ENCODE data around the gene RUNX2.
A peak's percentile ranks its signal among the peaks of the same experiment; 100 is the strongest.

RUNX2 gene

GRCh38 chr6:45630314-45630713 is 302.2 kb downstream of the RUNX2 start:
- DNase-seq, result no peak

- DNase-seq, result no peak
These were observed 302.7 kb downstream of the RUNX2 start for GRCh38 chr6:45630801-45631200.

DNA sequence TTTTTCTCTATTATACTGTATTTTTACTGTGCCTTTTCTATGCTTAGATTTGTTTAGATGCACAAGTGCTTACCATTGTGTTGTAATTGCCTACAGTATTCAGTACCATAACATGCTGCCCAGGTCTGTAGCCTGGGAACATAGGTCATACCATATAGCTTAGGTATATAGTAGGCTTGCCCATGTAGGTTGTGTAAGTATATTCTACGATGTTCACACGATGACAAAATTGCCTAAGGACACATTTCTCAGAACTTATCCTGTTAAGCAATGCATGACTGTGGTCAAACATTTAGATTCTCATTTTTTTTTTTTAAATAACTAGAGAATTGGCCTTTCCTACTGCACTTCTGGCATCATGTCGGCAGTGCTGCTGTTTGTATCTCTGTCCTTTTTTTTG is 303.3 kb downstream of the RUNX2 start:
- DNase-seq, result no peak

GRCh38 chr6:45633272-45633908 is 305.3 kb downstream of the RUNX2 start:
- DNase-seq, result no peak

DNA sequence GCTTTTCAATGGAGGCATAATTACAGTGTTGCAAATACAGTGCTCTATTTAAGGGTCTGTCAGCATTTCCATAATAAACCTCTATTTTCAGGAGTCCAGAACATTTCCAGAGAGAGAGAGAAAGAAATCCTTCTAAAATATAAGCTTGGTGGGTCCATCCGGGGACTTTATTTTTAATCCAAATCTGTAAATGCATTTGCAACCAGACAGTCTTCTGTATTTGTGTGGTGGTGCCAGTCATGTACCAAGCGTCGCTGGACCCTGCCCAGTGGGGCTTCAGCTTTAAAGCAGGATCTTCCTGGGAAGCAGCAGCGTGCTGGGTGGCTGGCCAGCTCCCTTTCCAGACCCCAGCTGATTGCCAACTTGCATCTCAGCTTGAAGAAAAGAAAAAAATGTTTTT is 306.1 kb downstream of the RUNX2 start:
- DNase-seq, result no peak

- DNase-seq, result no peak
These were observed 307.2 kb downstream of the RUNX2 start for GRCh38 chr6:45635284-45635867.

GRCh38 chr6:45637056-45637455 is 308.9 kb downstream of the RUNX2 start:
- no peak for DNase-seq

DNA sequence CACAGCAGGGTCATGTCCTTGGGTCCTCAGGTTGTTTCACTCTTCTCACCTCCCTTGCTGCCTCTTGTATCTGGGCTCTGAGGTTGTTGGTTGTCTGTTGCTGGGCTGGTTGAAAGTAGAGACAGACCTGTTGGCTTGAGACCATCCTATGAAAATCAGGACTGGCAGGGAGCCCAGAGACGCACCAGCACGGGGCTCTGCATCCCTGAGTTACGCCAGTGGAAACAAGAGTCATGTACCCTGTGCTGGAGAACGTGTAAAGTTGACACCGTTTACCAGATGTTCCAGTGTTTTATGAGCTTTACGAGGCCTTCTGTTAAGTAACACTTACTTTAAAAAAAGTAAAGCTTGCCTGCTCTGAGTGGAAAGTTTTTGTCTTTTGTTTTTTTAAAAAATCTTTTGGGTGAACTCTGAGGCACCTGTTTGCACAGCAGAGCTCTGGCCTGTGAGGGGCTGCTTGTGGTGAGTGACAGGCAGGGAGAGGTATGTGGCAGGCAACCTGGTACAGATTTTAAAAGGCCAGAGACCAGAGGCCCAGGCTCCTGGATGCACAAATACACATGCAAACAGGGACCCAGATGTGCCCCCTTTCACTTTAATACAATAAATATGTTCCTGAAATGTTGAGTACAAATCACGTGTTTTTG is 309.6 kb downstream of the RUNX2 start:
- no peak for DNase-seq

- DNase-seq, result no peak
These were observed 312.0 kb downstream of the RUNX2 start for GRCh38 chr6:45640081-45640491.

- DNase-seq, result no peak
These were observed 312.7 kb downstream of the RUNX2 start for GRCh38 chr6:45640811-45641210.

- no peak for DNase-seq
These were observed 314.4 kb downstream of the RUNX2 start for GRCh38 chr6:45642331-45643125.

DNA sequence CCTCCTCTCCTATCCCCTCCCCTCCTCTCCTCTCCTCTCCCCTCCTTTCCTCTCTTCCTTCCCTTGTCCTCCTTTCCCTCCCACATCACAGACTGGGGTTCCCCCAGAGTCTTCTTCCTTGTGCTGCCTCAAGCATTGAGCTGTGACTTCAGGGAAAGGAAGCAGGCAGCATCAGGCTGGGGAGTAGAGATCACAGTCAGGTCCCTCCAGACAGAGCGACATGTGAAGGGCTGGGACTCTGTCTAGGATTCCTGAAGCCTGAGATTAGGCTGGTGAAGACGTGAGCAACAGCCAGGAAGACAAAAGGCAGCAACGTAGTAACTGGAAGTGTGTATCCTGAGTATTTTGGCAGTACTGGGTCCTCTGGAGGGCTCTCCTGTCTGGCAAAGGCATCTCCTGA is 315.0 kb downstream of the RUNX2 start:
- no peak for DNase-seq

DNA sequence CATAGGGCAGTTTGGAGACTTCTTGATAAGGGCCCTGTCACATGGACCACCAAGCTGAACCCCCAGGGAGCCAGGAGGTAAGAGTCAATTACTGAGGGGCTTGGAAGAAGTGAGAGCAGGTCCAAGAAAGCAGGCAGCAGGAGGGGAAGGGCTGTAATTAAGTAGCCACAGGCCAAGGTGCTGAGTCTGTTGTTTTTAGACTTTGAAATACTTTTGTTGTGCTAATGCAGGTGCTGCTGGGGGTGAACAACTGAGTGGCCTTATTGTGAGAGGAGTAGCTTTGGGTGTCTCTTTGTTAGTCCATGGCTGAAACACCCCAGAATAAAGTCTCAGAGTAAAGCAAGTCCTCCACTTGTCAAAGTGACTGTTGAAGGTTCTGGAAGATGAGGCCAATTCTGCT is 316.6 kb downstream of the RUNX2 start:
- no peak for DNase-seq

DNA sequence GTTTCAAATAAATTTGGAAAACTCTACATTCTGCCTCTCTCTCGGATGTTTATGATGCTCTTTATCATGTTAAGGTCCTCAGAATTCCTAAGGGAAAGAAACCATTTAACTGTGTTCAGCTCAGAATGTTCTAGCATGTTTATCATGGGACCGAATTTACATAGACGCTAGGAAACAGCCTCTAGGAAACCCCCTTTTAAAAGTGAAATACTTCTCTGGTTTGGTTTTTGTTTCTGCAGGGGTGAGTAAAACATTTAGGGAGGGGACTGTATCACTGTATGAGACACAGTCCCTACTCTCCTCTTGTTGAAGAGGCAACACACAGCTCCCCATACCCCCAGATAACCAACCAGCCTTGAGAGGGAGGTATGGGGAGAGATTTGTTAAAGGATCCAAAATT is 317.2 kb downstream of the RUNX2 start:
- no peak for DNase-seq

DNA sequence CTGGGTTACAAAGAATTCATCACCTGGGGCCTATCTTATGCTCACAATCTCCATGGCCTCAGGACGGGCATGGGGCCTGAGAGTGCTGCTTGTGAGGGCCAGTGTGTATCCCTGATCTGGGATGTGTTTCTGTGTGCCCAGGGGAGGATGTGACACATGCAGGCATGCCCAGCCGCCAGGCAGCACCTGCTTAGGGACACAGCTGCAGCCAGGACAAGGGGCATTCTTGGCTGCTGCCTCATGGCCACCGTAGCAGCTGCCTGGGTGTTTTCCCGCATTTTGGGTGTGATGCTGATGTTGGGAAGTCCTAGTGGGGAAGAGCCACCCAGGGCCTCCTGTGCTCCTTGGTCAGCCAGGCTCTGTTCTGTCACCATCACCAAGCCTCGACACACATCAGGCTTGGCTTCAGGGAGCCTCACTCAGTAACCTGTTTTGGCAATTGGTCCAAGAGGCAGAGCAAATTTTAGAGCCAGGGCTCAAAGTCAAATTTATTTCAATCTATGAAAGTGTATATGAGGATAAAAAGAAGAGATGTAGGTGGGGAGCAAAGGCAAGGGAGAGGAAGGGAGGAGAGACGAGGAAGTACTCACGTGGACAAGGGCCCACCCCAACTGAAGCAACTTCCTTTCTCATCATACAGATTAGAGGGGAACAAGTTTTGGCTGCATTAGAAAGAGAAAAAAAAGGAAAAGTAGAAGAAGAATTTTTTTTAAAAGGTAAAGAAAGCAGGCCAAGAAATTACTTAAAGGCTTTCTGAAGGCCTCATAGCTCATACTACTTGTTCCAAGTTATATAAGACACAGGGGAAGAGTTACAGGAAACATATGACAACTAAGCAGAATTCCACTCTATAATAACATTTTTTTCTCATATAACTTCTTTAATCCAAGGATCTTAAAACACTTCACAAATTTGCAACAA is 319.5 kb downstream of the RUNX2 start:
- peak; percentile 12 to 28 for DNase-seq

DNA sequence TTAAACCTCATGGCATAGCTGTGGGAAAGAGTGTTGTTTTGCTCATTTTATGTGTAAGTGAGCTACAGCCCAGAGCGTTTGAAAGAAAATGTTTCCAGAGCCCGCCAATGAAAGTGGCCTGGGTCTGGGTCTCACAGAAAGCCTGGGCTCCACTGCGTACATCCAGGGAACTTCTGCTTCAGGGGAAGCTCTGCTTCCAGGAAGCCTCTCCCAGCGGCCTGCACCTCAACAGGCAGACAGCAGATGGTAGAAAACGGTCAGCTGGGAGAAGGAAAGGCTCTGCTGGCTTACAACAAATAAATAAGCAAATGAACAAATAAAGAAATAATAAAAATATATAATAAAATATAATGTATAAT is 320.1 kb downstream of the RUNX2 start:
- no peak for DNase-seq

GRCh38 chr6:45650524-45651135 is 322.5 kb downstream of the RUNX2 start:
- DNase-seq, result no peak

DNA sequence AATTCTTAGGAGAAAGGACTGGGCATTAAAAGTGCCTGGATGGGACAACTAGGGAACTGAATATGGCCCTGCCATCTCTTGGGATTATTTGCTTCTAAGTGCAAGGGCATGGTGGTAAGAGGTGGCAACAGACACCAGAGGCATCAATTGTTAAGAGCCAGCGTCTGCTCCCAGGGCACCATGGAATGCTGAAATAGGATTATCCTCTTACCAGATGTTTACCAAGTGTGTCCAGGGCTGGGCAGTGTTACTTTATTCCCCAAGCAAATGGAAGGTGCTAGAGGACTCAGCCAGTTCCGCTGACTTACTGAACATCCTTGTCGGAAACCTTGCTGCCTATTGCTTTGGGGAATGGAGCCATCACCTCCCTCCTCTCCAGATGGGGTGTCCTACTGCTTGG is 323.2 kb downstream of the RUNX2 start:
- DNase-seq, result no peak

DNA sequence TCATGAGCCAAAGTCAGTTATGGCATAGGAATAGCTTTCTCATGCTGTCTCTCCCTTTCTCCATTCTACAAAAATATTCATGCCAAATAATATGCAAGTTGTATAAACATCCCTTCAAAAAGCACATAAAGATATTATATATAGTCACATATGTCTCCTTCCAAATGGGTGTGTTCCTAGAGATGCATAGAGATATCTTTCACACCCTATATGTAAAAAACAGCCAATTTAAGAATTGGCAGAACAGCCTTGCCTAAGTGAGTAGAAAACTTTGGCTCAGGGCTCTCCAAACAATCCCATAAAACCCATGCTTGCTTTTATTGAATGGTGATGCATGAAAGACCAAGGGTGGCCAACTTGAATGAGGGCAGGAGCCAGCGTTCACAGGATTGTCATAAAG is 324.3 kb downstream of the RUNX2 start:
- DNase-seq, result no peak

DNA sequence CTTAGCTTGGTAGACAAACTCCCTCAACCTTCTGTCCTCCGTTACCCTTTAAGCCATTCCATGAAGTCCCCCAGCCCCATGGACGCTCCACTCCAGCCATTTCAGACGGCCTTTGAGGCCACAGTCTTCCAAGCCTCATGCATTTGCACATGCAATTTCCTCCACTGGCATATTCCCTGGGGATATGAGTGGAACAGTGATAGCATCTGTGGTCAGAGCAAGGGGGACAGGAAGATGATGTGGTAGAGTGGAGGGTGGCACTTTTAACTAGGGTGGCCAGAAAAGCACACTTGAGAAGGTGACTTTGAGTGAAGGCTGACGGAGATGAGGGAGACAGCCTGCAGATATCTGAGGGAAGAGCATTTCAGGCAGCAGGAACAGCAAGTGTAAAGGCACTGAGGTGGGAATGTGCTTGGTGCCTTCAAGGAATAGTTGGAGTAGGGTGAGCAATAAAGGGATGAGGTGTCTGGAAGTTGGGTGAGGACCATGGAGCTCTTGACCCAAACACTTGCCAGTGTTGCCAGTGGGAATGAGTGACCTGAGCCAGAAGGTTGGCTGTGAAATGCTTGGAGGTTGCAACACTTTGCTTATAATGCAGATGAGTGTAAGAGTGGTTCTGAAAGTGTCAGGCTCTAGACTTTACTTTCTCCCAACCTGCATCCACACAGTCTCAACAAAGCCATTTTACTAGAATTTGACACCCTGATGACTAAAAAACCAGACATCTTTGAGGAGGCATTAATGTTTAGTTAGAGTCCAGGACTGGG is 325.2 kb downstream of the RUNX2 start:
- DNase-seq, result no peak

DNA sequence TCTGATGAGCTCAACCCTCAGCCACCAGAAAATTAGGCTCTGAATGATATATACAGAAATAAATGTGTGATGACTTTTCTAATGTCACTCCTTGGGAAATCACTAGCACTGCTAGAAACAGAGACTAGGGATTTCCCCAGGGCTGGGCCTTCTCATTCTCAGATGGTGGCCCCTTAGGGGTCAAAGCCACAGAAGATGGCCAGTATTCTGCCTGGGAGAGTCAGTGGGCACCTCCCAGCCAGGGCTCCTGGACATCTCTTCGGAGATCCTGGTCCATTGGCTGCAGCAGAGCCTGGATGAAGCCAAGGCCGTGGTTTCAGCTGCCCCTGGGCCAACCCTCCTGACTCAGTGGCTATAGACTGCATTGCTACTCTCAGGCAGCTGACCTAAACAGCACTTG is 326.5 kb downstream of the RUNX2 start:
- no peak for DNase-seq

All from Kasumi-1 (cell line).